ENCODE measurements around the gene POMT1.

DNA sequence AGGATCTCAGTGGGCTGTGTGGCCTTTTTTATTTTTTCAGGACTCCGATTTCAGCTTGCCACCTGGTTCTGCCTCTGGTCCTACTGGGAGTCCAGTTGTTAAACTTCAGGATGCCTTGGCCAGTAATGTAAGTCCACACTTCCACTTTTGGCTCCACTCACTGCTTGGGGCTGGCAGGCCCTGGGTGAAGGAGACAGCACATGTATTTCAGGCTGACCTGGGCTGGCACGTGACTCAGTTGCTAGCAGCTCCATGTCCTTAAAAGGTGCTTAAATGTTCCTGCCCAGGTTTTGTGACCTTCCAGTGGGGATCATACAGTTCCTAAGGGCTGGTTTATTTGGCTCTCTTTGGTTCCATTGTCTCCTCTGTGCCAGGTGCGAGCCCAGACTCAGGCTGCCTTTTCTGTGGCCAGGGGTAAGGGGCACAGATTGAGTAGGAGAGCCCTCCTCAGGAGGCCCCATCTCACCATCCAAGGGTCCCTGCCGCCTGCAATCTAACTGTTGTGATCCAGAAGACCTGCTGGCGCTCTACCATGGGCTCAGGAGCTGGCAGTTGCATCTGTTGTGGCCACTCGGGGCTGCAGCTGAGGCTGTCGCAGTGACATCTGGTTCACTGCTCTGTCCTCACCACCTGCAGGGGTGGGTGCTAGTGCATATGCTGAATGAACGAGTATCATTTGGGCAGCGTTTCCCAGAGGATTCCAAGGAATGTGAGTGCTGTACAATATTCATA is 19.2 kb upstream of the POMT1 start:
- TF ChIP-seq CTCF (IDR thresholded peaks at IDR 0.05; ENCODE audit: low read length): no peak
- TF ChIP-seq EZH2 (optimal IDR thresholded peaks at IDR 0.05; ENCODE audit: low read depth, low read length): no peak
- TF ChIP-seq EZH2phosphoT487 (IDR thresholded peaks at IDR 0.05; ENCODE audit: low read length): no peak
